Ramos (cell line): ENCODE data around the gene ZRANB3.

Experiments used
- in situ Hi-C: fragments of 300-500 bp; cut with MboI; formaldehyde crosslinking; loops from one replicate; pipeline ENCODE4 v1.14.3; 2022; ENCODE audit warnings: low sequenced_read_pairs; ENCODE audit not compliant: unreplicated experiment

Gene ZRANB3

GRCh38 chr2:135257383-135258090 is 273.5 kb downstream of the ZRANB3 start:
- in situ Hi-C loops: no loop called here

GRCh38 chr2:135256531-135257260 is 274.3 kb downstream of the ZRANB3 start:
- in situ Hi-C loops: no loop called here

DNA sequence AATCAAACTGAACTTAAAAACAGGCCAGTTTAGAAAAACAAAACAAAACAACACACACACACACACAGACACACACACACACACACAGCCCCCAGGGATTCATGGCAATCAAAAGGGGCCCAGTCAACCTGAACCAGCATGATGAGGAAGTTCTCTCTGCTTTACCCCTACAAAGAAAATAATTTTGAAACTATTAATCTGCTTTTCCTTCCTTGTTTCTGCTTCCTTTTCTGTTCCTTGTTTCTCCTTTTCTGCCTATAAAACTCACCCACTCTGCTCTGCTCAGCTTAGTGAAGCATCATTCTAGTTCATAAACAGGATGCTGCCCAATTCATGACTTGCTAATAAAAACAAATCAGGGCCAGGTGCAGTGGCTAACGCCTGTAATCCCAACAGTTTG is 275.8 kb downstream of the ZRANB3 start:
- in situ Hi-C loops: no loop called here

- in situ Hi-C loops: no loop called here
Observed at GRCh38 chr2:135252805-135253458, 278.1 kb downstream of the ZRANB3 start.

DNA sequence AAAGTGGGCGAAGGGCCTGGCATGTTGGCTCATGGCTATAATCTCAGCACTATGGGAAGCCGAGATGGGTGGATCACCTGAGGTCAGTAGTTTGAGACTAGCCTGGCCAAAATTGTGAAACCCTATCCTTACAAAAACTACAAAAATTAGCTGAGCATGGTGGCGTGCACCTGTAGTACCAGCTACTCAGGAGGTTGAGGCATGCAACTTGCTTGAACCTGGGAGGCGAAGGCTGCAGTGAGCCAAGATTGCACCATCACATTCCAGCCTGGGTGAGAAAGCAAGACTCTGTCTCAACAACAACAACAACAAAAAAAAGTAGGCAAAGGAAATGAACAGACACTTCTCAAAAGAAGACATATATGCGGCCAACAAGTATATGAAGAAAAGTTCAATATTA is 282.4 kb downstream of the ZRANB3 start:
- in situ Hi-C loops: no loop called here

DNA sequence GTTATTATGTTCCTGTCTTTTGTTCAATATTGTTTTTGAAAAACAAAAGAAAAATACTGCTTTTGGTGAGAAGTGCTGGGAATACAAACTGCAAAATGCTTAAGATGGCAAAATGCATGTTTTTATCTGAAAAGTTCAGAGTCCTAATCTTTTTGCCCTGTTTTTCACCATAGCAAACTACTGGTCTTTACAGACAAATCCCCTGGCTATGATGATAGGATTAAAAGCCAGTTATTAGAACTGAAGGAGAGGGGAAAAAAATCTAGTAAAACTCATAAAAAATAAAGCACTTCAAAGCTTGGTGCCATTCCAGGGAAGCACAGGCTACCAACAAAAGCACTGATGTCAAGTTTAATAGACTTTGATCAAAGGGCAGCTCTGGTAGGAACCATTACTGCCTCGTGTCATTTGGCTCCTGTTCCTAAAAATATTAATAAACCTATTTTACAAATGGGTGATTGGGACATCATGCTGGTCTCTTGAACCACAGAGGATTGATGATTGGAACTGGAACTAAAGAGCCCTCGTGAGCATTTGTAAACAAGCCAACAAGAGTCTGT is 284.2 kb downstream of the ZRANB3 start:
- in situ Hi-C loops: no loop called here

DNA sequence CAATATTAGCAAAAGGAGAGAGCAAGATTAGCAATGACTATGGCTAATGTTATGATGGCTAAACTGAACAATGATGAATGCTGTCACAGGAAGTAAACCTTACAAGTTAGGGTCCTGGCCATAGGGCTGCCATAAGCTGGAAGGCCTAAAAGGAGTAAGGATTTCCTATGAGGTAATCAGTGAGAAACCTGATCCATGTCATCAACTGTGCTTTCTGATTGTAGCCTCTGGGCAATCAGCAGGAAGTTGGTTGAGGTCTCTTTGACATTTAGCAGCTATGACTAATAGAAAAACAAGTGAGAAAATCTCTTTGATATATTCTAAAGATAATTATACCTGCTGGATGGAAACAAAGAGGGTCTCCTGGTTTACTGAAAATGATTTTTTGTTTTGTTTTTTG is 285.9 kb downstream of the ZRANB3 start:
- in situ Hi-C loops: no loop called here

- in situ Hi-C loops: no loop called here
Observed at GRCh38 chr2:135238651-135239050, 292.4 kb downstream of the ZRANB3 start.

- in situ Hi-C loops: no loop called here
Observed at GRCh38 chr2:135230150-135230549, 300.9 kb downstream of the ZRANB3 start.

- in situ Hi-C loops: no loop called here
Observed at GRCh38 chr2:135227386-135227785, 303.6 kb downstream of the ZRANB3 start.

- in situ Hi-C loops: no loop called here
Observed at GRCh38 chr2:135226961-135227360, 304.1 kb downstream of the ZRANB3 start.

DNA sequence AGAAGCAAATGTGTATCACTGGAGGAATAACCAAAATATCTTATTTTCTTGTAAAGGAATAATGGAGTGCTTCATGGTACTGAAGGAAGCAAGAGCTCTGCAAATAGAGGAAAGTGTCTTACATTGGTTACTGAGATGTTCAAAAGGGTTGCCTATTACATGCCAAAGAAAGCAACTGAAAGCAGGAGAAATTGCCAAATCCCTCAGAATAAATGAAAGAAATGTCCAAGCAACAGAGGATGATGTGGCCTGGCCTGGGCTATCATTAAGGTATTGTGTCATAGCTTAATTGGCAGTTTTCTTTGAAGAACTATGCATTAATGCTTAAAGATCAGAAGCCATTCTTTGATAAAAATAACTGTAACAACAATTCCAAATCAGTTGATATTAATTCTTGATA is 305.2 kb downstream of the ZRANB3 start:
- in situ Hi-C loops: no loop called here

- in situ Hi-C loops: no loop called here
Observed at GRCh38 chr2:135219226-135219625, 311.8 kb downstream of the ZRANB3 start.

- in situ Hi-C loops: no loop called here
Observed at GRCh38 chr2:135218426-135218825, 312.6 kb downstream of the ZRANB3 start.

GRCh38 chr2:135212757-135213156 is 318.3 kb downstream of the ZRANB3 start:
- in situ Hi-C loops: no loop called here

- in situ Hi-C loops: no loop called here
Observed at GRCh38 chr2:135208016-135208415, 323.0 kb downstream of the ZRANB3 start.

GRCh38 chr2:135203944-135204343 is 327.1 kb downstream of the ZRANB3 start:
- in situ Hi-C loops: no loop called here

GRCh38 chr2:135202751-135203150 is 328.3 kb downstream of the ZRANB3 start:
- in situ Hi-C loops: no loop called here

- in situ Hi-C loops: no loop called here
Observed at GRCh38 chr2:135198481-135198880, 332.5 kb downstream of the ZRANB3 start.

DNA sequence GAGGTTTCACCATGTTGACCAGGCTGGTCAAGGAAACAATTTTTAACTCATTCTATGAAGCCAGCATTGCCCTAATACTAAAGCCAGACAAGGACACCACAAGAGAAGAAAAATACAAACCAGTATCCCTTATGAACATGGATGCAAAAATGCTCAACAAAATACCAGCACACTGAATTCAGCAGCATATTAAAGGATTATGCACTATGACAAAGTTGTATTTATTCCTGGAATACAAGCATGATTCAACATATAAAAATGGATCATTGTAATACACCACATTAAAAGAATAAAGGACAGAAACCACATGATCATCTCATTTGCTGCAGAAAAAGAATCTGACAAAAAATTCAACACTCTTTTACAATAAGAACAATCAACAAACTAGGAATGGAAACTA is 340.2 kb downstream of the ZRANB3 start:
- in situ Hi-C loops: no loop called here

DNA sequence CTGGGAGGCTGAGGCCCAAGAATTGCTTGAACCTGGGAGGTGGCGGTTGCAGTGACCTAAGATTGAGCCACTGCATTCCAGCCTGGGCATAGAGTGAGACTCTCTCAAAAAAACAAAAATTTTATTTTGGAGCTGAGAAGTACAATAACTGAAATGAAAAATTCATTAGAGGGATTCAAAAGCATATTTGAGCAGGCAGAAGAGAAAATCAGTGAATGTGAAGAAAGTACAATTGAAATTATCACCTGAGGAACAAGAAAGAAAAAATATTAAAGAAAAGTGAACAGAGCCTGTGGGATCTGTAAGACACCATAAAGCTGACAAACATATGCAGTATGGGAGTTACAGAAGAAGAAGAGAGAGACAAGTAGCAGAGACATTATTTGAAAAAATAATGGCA is 341.9 kb downstream of the ZRANB3 start:
- in situ Hi-C loops: no loop called here
